22Rv1 (cell line): Measurements from ENCODE around the gene BACH2.

Source experiments
- H3K27ac ChIP-seq: fragments of 450-650 bp; 2 replicates; pipeline ENCODE4 v1.5.1; 2017
- ZFX ChIP-seq: fragments of 450-650 bp; IDR thresholded peaks from 2 replicates; pipeline ENCODE4 v1.6.1; 2017; ENCODE audit warnings: antibody characterized with exemption, borderline replicate concordance
- TF ChIP-seq, protein P1 (sequence below): fragments of 450-650 bp; IDR thresholded peaks from 2 replicates; pipeline ENCODE4 v1.5.1; 2017; ENCODE audit warnings: mild to moderate bottlenecking

The BACH2 gene

GRCh38 chr6:90053614-90054013 is 243.0 kb downstream of the BACH2 start:
- TF ChIP-seq, protein P1, sequence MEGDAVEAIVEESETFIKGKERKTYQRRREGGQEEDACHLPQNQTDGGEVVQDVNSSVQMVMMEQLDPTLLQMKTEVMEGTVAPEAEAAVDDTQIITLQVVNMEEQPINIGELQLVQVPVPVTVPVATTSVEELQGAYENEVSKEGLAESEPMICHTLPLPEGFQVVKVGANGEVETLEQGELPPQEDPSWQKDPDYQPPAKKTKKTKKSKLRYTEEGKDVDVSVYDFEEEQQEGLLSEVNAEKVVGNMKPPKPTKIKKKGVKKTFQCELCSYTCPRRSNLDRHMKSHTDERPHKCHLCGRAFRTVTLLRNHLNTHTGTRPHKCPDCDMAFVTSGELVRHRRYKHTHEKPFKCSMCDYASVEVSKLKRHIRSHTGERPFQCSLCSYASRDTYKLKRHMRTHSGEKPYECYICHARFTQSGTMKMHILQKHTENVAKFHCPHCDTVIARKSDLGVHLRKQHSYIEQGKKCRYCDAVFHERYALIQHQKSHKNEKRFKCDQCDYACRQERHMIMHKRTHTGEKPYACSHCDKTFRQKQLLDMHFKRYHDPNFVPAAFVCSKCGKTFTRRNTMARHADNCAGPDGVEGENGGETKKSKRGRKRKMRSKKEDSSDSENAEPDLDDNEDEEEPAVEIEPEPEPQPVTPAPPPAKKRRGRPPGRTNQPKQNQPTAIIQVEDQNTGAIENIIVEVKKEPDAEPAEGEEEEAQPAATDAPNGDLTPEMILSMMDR = no peak
- no peak for TF ChIP-seq ZFX
- H3K27ac ChIP-seq = no peak overlapping the region

GRCh38 chr6:90049295-90049694 is 247.3 kb downstream of the BACH2 start:
- TF ChIP-seq ZFX = no peak
- TF ChIP-seq, protein P1 = no peak
- no peak overlapping the region for H3K27ac ChIP-seq

GRCh38 chr6:90048206-90048967 is 248.3 kb downstream of the BACH2 start:
- no peak overlapping the region for H3K27ac ChIP-seq
- TF ChIP-seq ZFX = no peak
- TF ChIP-seq, protein P1 = no peak

DNA sequence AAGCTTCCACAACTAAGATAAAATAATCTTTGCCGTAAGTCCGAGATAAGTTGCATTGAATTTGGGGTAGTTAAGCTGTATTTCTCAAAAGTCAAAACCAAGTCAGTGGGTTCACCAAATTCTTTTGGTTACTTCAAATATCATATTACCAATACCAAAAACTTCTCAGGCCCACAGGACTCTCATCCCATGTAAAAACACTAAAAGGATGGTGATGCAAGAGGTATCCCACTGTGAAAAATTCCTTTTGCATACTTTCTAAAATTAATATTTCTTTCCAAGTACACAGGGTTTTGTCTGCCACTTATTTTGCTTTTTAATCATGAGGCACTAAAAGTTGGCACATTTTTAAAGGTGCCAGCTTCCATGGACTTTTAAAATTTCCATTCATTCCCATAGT is 251.1 kb downstream of the BACH2 start:
- H3K27ac ChIP-seq = no peak overlapping the region
- TF ChIP-seq ZFX = no peak
- TF ChIP-seq, protein P1 = no peak

- TF ChIP-seq, protein P1 = no peak
- TF ChIP-seq ZFX = no peak
- no peak overlapping the region for H3K27ac ChIP-seq
These were observed 251.7 kb downstream of the BACH2 start for GRCh38 chr6:90044833-90045381.

- TF ChIP-seq ZFX = no peak
- TF ChIP-seq, protein P1 = no peak
- no peak overlapping the region for H3K27ac ChIP-seq
These were observed 252.3 kb downstream of the BACH2 start for GRCh38 chr6:90044182-90044832.

- no peak overlapping the region for H3K27ac ChIP-seq
- TF ChIP-seq, protein P1 = no peak
- TF ChIP-seq ZFX = no peak
These were observed 255.7 kb downstream of the BACH2 start for GRCh38 chr6:90040931-90041330.
